Bronchial epithelial cell (primary cell): ENCODE results near the gene CRTC3. TPM values are rescaled to one million over a fixed set of nuclear protein-coding genes. Genes with fewer than 3 reads are reported as not detected.

Source experiments
- DNase-seq: peaks from one replicate; pipeline ENCODE4 v3.0.0-alpha.2; 2010; ENCODE audit warnings: low read depth
- FAIRE-seq: peaks from 2 replicates; lab custom pipeline; 2011; peaks lifted over from hg19 to GRCh38; lab: Jason Lieb, UNC
- H3K27me3 ChIP-seq: 2 replicates; pipeline ENCODE4 v1.5.1; 2011; ENCODE audit warnings: low read length; ENCODE audit not compliant: control insufficient read depth, insufficient read depth
- H3K36me3 ChIP-seq: 2 replicates; pipeline ENCODE4 v1.5.1; 2011; ENCODE audit warnings: low read length; ENCODE audit not compliant: control insufficient read depth, insufficient read depth
- H3K4me3 ChIP-seq: 2 replicates; pipeline ENCODE4 v1.5.1; 2011; ENCODE audit warnings: mild to moderate bottlenecking, low read depth, low read length, control low read depth
- total RNA-seq: library from RNA; depleted of rRNA; stranded (reverse); fragments of >200 nt; gene quantifications from 2 replicates; pipeline ENCODE4 v1.2.1, GENCODE V29; 2014
- TF ChIP-seq, protein P1 (sequence below): IDR thresholded peaks from 2 replicates; pipeline ENCODE4 v1.5.1; 2011; ENCODE audit warnings: mild to moderate bottlenecking, moderate library complexity, low read length, control low read depth, inconsistent platforms; ENCODE audit not compliant: insufficient read depth, severe bottlenecking

The CRTC3 gene
- total RNA-seq, 1 donor from 2014 or later: 5.8 TPM

DNA sequence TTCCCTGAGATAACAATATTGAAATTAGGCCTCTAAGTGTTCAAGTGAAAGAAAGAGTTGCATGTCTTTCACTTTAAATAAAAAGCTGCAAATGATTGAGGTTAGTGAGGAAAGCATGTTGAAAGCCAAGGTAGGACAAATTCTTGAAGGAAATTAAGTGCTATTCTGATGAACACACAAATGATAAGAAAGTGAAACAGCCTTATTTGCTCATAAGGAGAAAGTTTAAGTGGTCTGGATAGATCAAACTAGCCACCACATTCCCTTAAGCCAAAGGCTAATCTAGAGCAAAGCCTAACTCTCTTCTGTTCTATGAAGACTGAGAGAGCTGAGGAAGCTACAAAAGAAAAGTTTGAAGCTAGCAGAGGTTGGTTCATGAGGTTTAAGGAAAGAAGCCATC is 36.1 kb downstream of the CRTC3 start:
- FAIRE-seq (no peak), DNase-seq (no peak)
- H3K36me3 ChIP-seq: no peaks in the 10 kb centered on the region
- TF ChIP-seq, protein P1, sequence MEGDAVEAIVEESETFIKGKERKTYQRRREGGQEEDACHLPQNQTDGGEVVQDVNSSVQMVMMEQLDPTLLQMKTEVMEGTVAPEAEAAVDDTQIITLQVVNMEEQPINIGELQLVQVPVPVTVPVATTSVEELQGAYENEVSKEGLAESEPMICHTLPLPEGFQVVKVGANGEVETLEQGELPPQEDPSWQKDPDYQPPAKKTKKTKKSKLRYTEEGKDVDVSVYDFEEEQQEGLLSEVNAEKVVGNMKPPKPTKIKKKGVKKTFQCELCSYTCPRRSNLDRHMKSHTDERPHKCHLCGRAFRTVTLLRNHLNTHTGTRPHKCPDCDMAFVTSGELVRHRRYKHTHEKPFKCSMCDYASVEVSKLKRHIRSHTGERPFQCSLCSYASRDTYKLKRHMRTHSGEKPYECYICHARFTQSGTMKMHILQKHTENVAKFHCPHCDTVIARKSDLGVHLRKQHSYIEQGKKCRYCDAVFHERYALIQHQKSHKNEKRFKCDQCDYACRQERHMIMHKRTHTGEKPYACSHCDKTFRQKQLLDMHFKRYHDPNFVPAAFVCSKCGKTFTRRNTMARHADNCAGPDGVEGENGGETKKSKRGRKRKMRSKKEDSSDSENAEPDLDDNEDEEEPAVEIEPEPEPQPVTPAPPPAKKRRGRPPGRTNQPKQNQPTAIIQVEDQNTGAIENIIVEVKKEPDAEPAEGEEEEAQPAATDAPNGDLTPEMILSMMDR: no peak
- no peak overlapping the region for H3K4me3 ChIP-seq
- H3K27me3 ChIP-seq: no peaks in the 10 kb centered on the region

DNA sequence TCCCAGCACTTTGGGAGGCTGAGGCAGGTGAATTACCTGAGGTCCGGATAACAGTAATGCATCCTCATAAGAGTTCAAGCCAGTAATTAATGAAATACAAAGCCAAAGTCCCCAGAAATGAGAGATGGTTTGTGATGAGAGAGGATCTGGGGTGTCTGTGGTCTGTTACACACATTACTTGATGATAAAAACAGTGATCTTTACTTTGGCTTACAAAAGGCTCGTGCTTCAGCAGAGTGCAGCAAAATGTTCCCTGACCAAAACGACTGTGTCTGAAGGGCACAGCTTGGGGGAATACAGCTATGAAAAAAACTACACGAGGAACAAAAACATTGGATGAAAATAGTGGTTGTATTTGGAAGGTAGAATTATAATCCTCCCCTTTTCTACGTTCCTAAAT is 40.9 kb downstream of the CRTC3 start:
- DNase-seq (no peak), FAIRE-seq (no peak)
- H3K4me3 ChIP-seq: no peak overlapping the region
- H3K36me3 ChIP-seq: no peaks in the 10 kb centered on the region
- no peaks in the 10 kb centered on the region for H3K27me3 ChIP-seq
- TF ChIP-seq, protein P1: no peak

DNA sequence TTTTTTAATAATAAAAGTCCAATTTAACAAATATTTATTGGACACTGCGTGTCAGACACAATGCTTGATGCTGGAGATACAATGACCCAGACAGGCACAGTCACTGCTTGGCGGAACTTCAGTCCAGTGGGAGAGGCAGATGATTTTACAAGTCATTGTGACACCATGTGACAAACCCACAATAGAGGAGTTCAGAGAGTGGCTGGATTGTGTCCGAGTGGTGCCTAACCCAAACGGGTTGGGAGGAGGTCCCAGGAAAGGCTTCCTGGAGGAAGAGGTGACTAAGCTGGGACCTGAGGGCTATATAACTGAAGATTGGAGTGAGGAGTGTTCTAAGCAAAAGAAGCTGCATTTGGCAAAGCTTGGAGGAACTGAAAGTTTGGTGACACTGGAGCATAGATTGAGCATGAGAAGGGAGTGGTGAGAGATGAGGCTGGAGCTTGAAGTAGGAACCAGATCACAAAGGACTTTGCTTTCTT is 41.4 kb downstream of the CRTC3 start:
- FAIRE-seq (no peak), DNase-seq (no peak)
- Histone ChIP-seq H3K36me3 (no peaks in the 10 kb centered on the region), H3K27me3 (no peaks in the 10 kb centered on the region), H3K4me3 (no peak overlapping the region)
- TF ChIP-seq, protein P1: no peak

DNA sequence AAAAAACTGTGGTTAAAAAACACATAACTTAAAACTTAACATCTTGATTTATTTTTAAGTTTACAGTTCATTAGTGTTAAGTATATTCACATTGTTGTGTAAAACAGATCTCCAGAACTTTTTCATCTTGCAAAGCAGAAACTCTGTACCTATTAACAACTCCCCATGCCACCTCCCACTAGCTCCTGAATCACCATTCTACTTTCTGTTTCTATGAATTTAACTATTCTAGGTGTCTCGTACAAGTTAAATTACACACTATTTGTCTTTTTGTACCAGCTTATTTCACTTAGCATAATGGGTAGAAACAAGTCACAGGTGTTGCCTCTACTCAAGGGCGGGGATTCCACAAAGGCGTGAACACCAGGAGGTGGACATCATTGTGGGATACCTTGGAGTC is 43.2 kb downstream of the CRTC3 start:
- Histone ChIP-seq H3K4me3 (no peak overlapping the region), H3K36me3 (no peaks in the 10 kb centered on the region), H3K27me3 (no peaks in the 10 kb centered on the region)
- FAIRE-seq (no peak), DNase-seq (no peak)
- TF ChIP-seq, protein P1: no peak

DNA sequence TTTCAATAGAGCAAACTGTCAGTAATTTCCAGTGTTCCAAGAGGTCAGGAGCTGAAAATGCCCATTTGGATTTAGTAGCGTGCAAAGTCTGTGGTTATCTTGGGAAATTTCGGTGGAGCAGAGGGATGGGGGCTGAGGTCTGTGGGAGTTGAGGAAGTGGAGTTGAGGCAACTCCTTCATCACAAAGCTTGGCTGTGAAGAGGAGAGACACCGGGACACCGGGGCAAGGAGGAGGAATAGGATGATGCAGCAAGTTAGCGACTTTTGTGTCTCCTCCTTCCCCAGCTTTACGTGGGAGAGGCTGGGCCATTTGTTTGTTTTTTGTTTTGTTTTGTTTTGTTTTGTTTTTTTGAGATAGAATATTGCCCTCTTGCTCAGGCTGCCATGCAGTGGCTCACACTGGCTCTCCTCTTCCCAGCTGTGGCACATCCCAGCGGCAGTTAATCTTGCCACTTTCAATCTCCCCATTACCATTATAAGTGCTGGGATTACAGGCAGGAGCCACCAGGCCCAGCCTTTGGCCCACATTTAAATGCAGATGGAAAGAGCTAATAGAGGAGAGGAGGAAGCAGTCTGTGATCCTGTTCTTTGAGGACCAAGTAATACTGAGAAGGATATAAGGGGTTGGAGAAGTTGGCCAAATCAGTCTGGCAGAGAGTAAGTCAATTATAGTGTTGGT is 47.1 kb downstream of the CRTC3 start:
- no peak overlapping the region for H3K4me3 ChIP-seq
- H3K36me3 ChIP-seq: no peaks in the 10 kb centered on the region
- FAIRE-seq (no peak), DNase-seq (no peak)
- no peaks in the 10 kb centered on the region for H3K27me3 ChIP-seq
- TF ChIP-seq, protein P1: no peak

DNA sequence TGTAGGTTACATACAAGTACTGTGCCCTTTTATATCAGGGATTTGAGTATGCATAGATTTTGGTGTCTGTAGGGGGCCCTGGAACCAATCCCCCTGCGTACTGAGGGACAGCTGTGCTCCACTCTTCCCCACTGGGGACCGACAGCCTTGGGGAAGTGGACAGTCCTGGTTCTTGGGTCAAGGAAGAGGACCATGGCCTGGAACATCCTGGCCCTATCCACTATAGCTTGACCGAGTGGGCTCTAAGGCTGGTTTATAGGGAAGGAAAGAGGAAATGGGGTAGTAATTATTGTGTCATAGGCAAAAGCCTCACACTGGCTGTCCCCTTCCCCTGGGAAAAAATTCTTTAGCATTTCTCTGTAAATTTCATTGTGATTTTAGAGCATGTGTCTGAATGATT is 49.5 kb downstream of the CRTC3 start:
- TF ChIP-seq, protein P1: no peak
- DNase-seq (no peak), FAIRE-seq (no peak)
- H3K36me3 ChIP-seq: no peaks in the 10 kb centered on the region
- no peak overlapping the region for H3K4me3 ChIP-seq
- H3K27me3 ChIP-seq: no peaks in the 10 kb centered on the region
